K562 (cell line): ENCODE data around the gene RASGRP2. TPM values are rescaled to one million over a fixed set of nuclear protein-coding genes. Genes with fewer than 3 reads are reported as not detected.

Experiments used
- ARID1B ChIP-seq: fragments of 450-650 bp; IDR thresholded peaks from 2 replicates; pipeline ENCODE4 v1.6.1; 2016; ENCODE audit warnings: antibody characterized with exemption, mild to moderate bottlenecking, inconsistent platforms
- CREBBP ChIP-seq: IDR thresholded peaks from one replicate; pipeline ENCODE4 v1.6.1; 2012; ENCODE audit warnings: low read depth, mild to moderate bottlenecking, control low read depth, inconsistent platforms, low read length
- E2F1 ChIP-seq: sonication (generic); formaldehyde crosslinking; IDR thresholded peaks from 2 replicates; pipeline ENCODE4 v1.8.1; 2023; ENCODE audit warnings: mild to moderate bottlenecking, missing genetic modification reagents, moderate library complexity
- ETV1 ChIP-seq: fragments of 450-650 bp; conservative IDR thresholded peaks from 2 replicates; pipeline ENCODE4 v1.6.1; 2016; ENCODE audit warnings: missing genetic modification characterization, control low read depth, low read depth, missing compliant biosample characterization
- GTF2E2 ChIP-seq: fragments of 200-800 bp; sonication (Bioruptor generic); IDR thresholded peaks from 2 replicates; pipeline ENCODE4 v1.6.1; 2016; ENCODE audit warnings: missing genetic modification characterization, missing compliant biosample characterization
- MCM3 ChIP-seq: fragments of 450-650 bp; IDR thresholded peaks from 2 replicates; pipeline ENCODE4 v1.6.1; 2016
- NEUROD1 ChIP-seq: fragments of 150-350 bp; IDR thresholded peaks from 2 replicates; pipeline ENCODE4 v1.6.1; 2014; ENCODE audit warnings: borderline replicate concordance, low read length, low read depth; ENCODE audit not compliant: partially characterized antibody
- TRIM24 ChIP-seq, 2 experiments: fragments of 450-650 bp; IDR thresholded peaks; 2 replicates each; pipeline ENCODE4 v1.6.1; 2016
- ZBTB9 ChIP-seq: fragments of 450-650 bp; formaldehyde crosslinking; IDR thresholded peaks from 2 replicates; pipeline ENCODE4 v1.4.0; 2020; ENCODE audit warnings: mild to moderate bottlenecking, moderate library complexity
- ZNF507 ChIP-seq: conservative IDR thresholded peaks from 2 replicates; pipeline ENCODE4 v1.6.1; 2017; ENCODE audit warnings: missing genetic modification characterization, missing compliant biosample characterization
- polyA plus RNA-seq, 8 experiments: library from polyadenylated mRNA; depleted of rRNA in 4 of 8; stranded (reverse) in 5 of 8; unstranded in 3 of 8; fragments of >200 nt; fragmentation: Nextera tagmentation in 2 of 8; fragmentation: Illumina TruSeq in 1 of 8; extraction: Ambion mirVana in 2 of 8; extraction: Trizol in 1 of 8; gene quantifications; 2 replicates each; pipeline versions ENCODE4 v1.2.1 to v1.2.3, GENCODE V29; 2011 to 2014; ENCODE audit warnings: inconsistent platforms in 1 of 8, missing spikeins in 1 of 8
- total RNA-seq, 7 experiments: library from RNA; depleted of rRNA in 6 of 7; stranded (reverse); fragments of >200 nt in 6 of 7; fragmentation: Illumina TruSeq in 2 of 7; extraction: Trizol in 2 of 7; gene quantifications; 2 replicates each; pipeline versions ENCODE4 v1.2.1 to v1.2.3, GENCODE V29; 2011 to 2021; ENCODE audit warnings: low replicate concordance in 1 of 7

Gene RASGRP2
- total and polyA plus RNA-seq, 9 of the 15 experiments (the other 6 are each of a cell fraction or from before 2014, with no cell fraction given): 0.87 to 22.7 (median 5.5) TPM

- no peak for TF ChIP-seq MCM3
- no peak for TF ChIP-seq CREBBP
- 0 out of 4 replicates have a peak, but pooled peaks of 1 of the 2 experiments have one; percentile 7 for TF ChIP-seq TRIM24 (IDR thresholded peaks at IDR 0.05)
- peak; percentile 68 for TF ChIP-seq ETV1 (tag)
- TF ChIP-seq E2F1 (CRISPR knock-in tag): no peak
- no peak for TF ChIP-seq ZNF507 (tag)
- TF ChIP-seq GTF2E2 (tag): 0 out of 2 replicates have a peak, but pooled peaks have one; percentile 47
- 0 out of 2 replicates have a peak, but pooled peaks have one; percentile 36 for TF ChIP-seq ARID1B
- TF ChIP-seq NEUROD1: no peak
- TF ChIP-seq ZBTB9 (CRISPR knock-in tag): no peak
- TF ChIP-seq, all 486 proteins: peak for 40
These were observed 1.2 kb upstream of the RASGRP2 start (continued) for GRCh38 chr11:64745189-64745520.
